ENCODE results near the gene SYK.
"Not testable (repeated sequence)": the region's sequence is repeated elsewhere in the genome, so short reads cannot be mapped to it uniquely, and the experiment has no call there.

SYK gene

GRCh38 chr9:90801241-90801972 is at the start of gene SYK:
Gene SYK, plus strand, starts transcription at chr9:90801819. Its CDS starts 42,080 bp downstream, at chr9:90843899.
- DNase-seq: peak; percentile 92 to 97 (median 95)

GRCh38 chr9:90755514-90756371 is 45.9 kb upstream of the SYK start:
- DNase-seq: peak; percentile 80 to 82 (median 81)

- not testable (repeated sequence) for DNase-seq
Measured at GRCh38 chr9:90760577-90760976, 41.0 kb upstream of the SYK start.

GRCh38 chr9:90766731-90767130 is 34.9 kb upstream of the SYK start:
- DNase-seq: no peak

- DNase-seq: no peak
Measured at GRCh38 chr9:90767523-90768100, 34.0 kb upstream of the SYK start.

GRCh38 chr9:90770182-90770738 is 31.4 kb upstream of the SYK start:
- peak; percentile 66 to 80 (median 80) for DNase-seq

- DNase-seq: no peak
Measured at GRCh38 chr9:90770927-90771326, 30.7 kb upstream of the SYK start.

GRCh38 chr9:90772386-90772785 is 29.2 kb upstream of the SYK start:
- DNase-seq: peak; percentile 54 to 64 (median 63)

GRCh38 chr9:90773617-90774016 is 28.0 kb upstream of the SYK start:
- DNase-seq: peak; percentile 47 to 64 (median 50)

- DNase-seq: peak; percentile 24 to 32 (median 29)
Measured at GRCh38 chr9:90774071-90774470, 27.5 kb upstream of the SYK start.

GRCh38 chr9:90774682-90775081 is 26.9 kb upstream of the SYK start:
- DNase-seq: peak; percentile 50 to 57 (median 52)

- DNase-seq: no peak
Measured at GRCh38 chr9:90775657-90776056, 26.0 kb upstream of the SYK start.

GRCh38 chr9:90778746-90779145 is 22.9 kb upstream of the SYK start:
- DNase-seq: no peak

- DNase-seq: no peak
Measured at GRCh38 chr9:90783552-90783951, 18.1 kb upstream of the SYK start.

- DNase-seq: no peak
Measured at GRCh38 chr9:90783964-90784363, 17.7 kb upstream of the SYK start.

GRCh38 chr9:90787771-90788460 is 13.7 kb upstream of the SYK start:
- peak in 2 of 3 donors; percentile 64 to 72 for DNase-seq

- DNase-seq: not testable (repeated sequence)
Measured at GRCh38 chr9:90788527-90788926, 13.1 kb upstream of the SYK start.

GRCh38 chr9:90789408-90789807 is 12.2 kb upstream of the SYK start:
- no peak for DNase-seq

- no peak for DNase-seq
Measured at GRCh38 chr9:90789862-90790261, 11.8 kb upstream of the SYK start.

GRCh38 chr9:90793024-90793423 is 8.6 kb upstream of the SYK start:
- DNase-seq: not testable (repeated sequence)

- peak; percentile 63 to 91 (median 90) for DNase-seq
Measured at GRCh38 chr9:90793729-90794128, 7.9 kb upstream of the SYK start.

GRCh38 chr9:90795084-90795483 is 6.5 kb upstream of the SYK start:
- DNase-seq: peak in 2 of 3 donors; percentile 46 to 56
